ENCODE results near the gene PLPPR3.

PLPPR3 gene

GRCh38 chr19:867301-867793, 45.6 kb upstream of the PLPPR3 start:
- H3K9me3 ChIP-seq (ENCODE audit: insufficient read depth, low read length, severe bottlenecking) = no peaks in the 10 kb centered on the region
- peaks cover 3% of the 10 kb centered on the region for H3K4me1 ChIP-seq (ENCODE audit: insufficient read depth, low read length)
- no peak overlapping the region for H3K4me2 ChIP-seq (ENCODE audit: insufficient read depth, low read length)
- no peak for ATAC-seq (ENCODE audit: insufficient read depth, low read depth)
- H4K20me1 ChIP-seq (ENCODE audit: insufficient read depth, low read length) = peaks cover 9% of the 10 kb centered on the region; the same call in 1 of the 2 replicates
- H3K27ac ChIP-seq (ENCODE audit: low read length) = no peak overlapping the region
- H3K36me3 ChIP-seq (ENCODE audit: insufficient read depth, low read length) = peaks cover 43% of the 10 kb centered on the region
- H3K27me3 ChIP-seq (ENCODE audit: insufficient read depth, low read length, poor library complexity) = no peaks in the 10 kb centered on the region
- no peak overlapping the region for H2AFZ ChIP-seq (ENCODE audit: low read depth, low read length)
- H3K9ac ChIP-seq (ENCODE audit: low read depth, low read length) = no peak overlapping the region
- DNase-seq = no peak
- no peaks in the 10 kb centered on the region for H3K79me2 ChIP-seq (ENCODE audit: insufficient read depth, low read length)
- TF ChIP-seq CTCF (IDR thresholded peaks at IDR 0.05; ENCODE audit: borderline replicate concordance, extremely low read depth, low read length, poor library complexity, severe bottlenecking) (no peak), EZH2 (IDR thresholded peaks at IDR 0.05; ENCODE audit: borderline replicate concordance, low read depth, low read length, severe bottlenecking) (no peak)
- no peak overlapping the region for H3K4me3 ChIP-seq (ENCODE audit: low read depth in 1 of 2, low read length in 2 of 2)

- peaks cover 41% of the 10 kb centered on the region for H3K36me3 ChIP-seq (ENCODE audit: insufficient read depth, low read length)
- H3K4me3 ChIP-seq (ENCODE audit: low read depth in 1 of 2, low read length in 2 of 2) = no peak overlapping the region
- H4K20me1 ChIP-seq (ENCODE audit: insufficient read depth, low read length) = peaks cover 4% of the 10 kb centered on the region; the same call in 1 of the 2 replicates
- no peaks in the 10 kb centered on the region for H3K79me2 ChIP-seq (ENCODE audit: insufficient read depth, low read length)
- no peak overlapping the region for H3K4me2 ChIP-seq (ENCODE audit: insufficient read depth, low read length)
- no peak overlapping the region for H2AFZ ChIP-seq (ENCODE audit: low read depth, low read length)
- H3K9ac ChIP-seq (ENCODE audit: low read depth, low read length) = no peak overlapping the region
- H3K27ac ChIP-seq (ENCODE audit: low read length) = no peak overlapping the region
- H3K27me3 ChIP-seq (ENCODE audit: insufficient read depth, low read length, poor library complexity) = no peaks in the 10 kb centered on the region
- no peak for TF ChIP-seq EZH2 (IDR thresholded peaks at IDR 0.05; ENCODE audit: borderline replicate concordance, low read depth, low read length, severe bottlenecking)
- no peak for TF ChIP-seq CTCF (IDR thresholded peaks at IDR 0.05; ENCODE audit: borderline replicate concordance, extremely low read depth, low read length, poor library complexity, severe bottlenecking)
- peaks cover 3% of the 10 kb centered on the region for H3K4me1 ChIP-seq (ENCODE audit: insufficient read depth, low read length)
- no peaks in the 10 kb centered on the region for H3K9me3 ChIP-seq (ENCODE audit: insufficient read depth, low read length, severe bottlenecking)
- DNase-seq (no peak), ATAC-seq (ENCODE audit: insufficient read depth, low read depth) (no peak)
Measured at GRCh38 chr19:866769-867300, 45.1 kb upstream of the PLPPR3 start.

- H3K4me2 ChIP-seq (ENCODE audit: insufficient read depth, low read length) = peak overlapping the region; percentile 26; the same call in 1 of the 2 replicates
- ATAC-seq (ENCODE audit: insufficient read depth, low read depth) (no peak), DNase-seq (no peak)
- H3K9me3 ChIP-seq (ENCODE audit: insufficient read depth, low read length, severe bottlenecking) = no peaks in the 10 kb centered on the region
- H3K9ac ChIP-seq (ENCODE audit: low read depth, low read length) = no peak overlapping the region
- H3K36me3 ChIP-seq (ENCODE audit: insufficient read depth, low read length) = peaks cover 11% of the 10 kb centered on the region
- H3K4me3 ChIP-seq (ENCODE audit: low read depth in 1 of 2, low read length in 2 of 2) = no peak overlapping the region
- peaks cover 3% of the 10 kb centered on the region for H3K4me1 ChIP-seq (ENCODE audit: insufficient read depth, low read length)
- H3K27ac ChIP-seq (ENCODE audit: low read length) = no peak overlapping the region
- no peak for TF ChIP-seq EZH2 (IDR thresholded peaks at IDR 0.05; ENCODE audit: borderline replicate concordance, low read depth, low read length, severe bottlenecking)
- no peak for TF ChIP-seq CTCF (IDR thresholded peaks at IDR 0.05; ENCODE audit: borderline replicate concordance, extremely low read depth, low read length, poor library complexity, severe bottlenecking)
- H3K27me3 ChIP-seq (ENCODE audit: insufficient read depth, low read length, poor library complexity) = no peaks in the 10 kb centered on the region
- no peak overlapping the region; the same call in 1 of the 2 replicates for H2AFZ ChIP-seq (ENCODE audit: low read depth, low read length)
- H3K79me2 ChIP-seq (ENCODE audit: insufficient read depth, low read length) = no peaks in the 10 kb centered on the region
- peaks cover 3% of the 10 kb centered on the region; the same call in 1 of the 2 replicates for H4K20me1 ChIP-seq (ENCODE audit: insufficient read depth, low read length)
Measured at GRCh38 chr19:863315-863620, 41.5 kb upstream of the PLPPR3 start.
